ENCODE measurements around the gene APOC1.
"Not testable (repeated sequence)": the region's sequence is repeated elsewhere in the genome, so short reads cannot be mapped to it uniquely, and the experiment has no call there.

The APOC1 gene

GRCh38 chr19:44924243-44924725 is 9.9 kb downstream of the APOC1 start:
- no peak for DNase-seq

- no peak for DNase-seq
Measured at GRCh38 chr19:44925114-44925891, 10.9 kb downstream of the APOC1 start.

GRCh38 chr19:44926245-44927077 is 12.1 kb downstream of the APOC1 start:
- not testable (repeated sequence) for DNase-seq

- DNase-seq = no peak
Measured at GRCh38 chr19:44927746-44928145, 13.3 kb downstream of the APOC1 start.

- DNase-seq = no peak
Measured at GRCh38 chr19:44930088-44930487, 15.7 kb downstream of the APOC1 start.

GRCh38 chr19:44931541-44931940 is 17.1 kb downstream of the APOC1 start:
- DNase-seq = no peak

GRCh38 chr19:44939668-44940067 is 25.3 kb downstream of the APOC1 start:
- DNase-seq = no peak

GRCh38 chr19:44942067-44942571 is 27.7 kb downstream of the APOC1 start, which contains the start of gene APOC4:
APOC4 (plus strand) TSS chr19:44942237; CDS start chr19:44942278, 41 bp downstream.
- no peak for DNase-seq

- no peak for DNase-seq
Measured at GRCh38 chr19:44943801-44944249, 29.4 kb downstream of the APOC1 start.

- no peak for DNase-seq
Measured at GRCh38 chr19:44947041-44947581, 32.7 kb downstream of the APOC1 start.

- no peak for DNase-seq
Measured at GRCh38 chr19:44948237-44948636, 33.8 kb downstream of the APOC1 start.

GRCh38 chr19:44948763-44949374 is 34.5 kb downstream of the APOC1 start:
- DNase-seq = no peak

- DNase-seq = no peak
Measured at GRCh38 chr19:44949550-44949949, 35.1 kb downstream of the APOC1 start.

GRCh38 chr19:44951179-44952159 is 37.1 kb downstream of the APOC1 start:
- DNase-seq = peak; percentile 58

- DNase-seq = no peak
Measured at GRCh38 chr19:44954278-44954648, 39.9 kb downstream of the APOC1 start.

- DNase-seq = peak; percentile 97
Measured at GRCh38 chr19:44954649-44955504, 40.5 kb downstream of the APOC1 start, which contains the start of gene CLPTM1. CLPTM1 (plus strand) TSS chr19:44955380; CDS start chr19:44955396, 16 bp downstream.

- DNase-seq = no peak
Measured at GRCh38 chr19:44955505-44956439, 41.4 kb downstream of the APOC1 start.

GRCh38 chr19:44957526-44957925 is 43.1 kb downstream of the APOC1 start:
- DNase-seq = no peak

- DNase-seq = no peak
Measured at GRCh38 chr19:44958090-44958489, 43.7 kb downstream of the APOC1 start.
